H1 (cell line): ENCODE data around the gene NRP2. TPM values are rescaled to one million over a fixed set of nuclear protein-coding genes. Genes with fewer than 3 reads are reported as not detected.

Experiments used
- CTCF ChIP-seq, 3 experiments: IDR thresholded peaks; 1 replicate in 2 of 3; 2 replicates in 1 of 3; pipeline versions ENCODE4 v1.5.1 to v1.6.1; 2011; ENCODE audit warnings: low read length in 3 of 3, mild to moderate bottlenecking in 3 of 3, inconsistent platforms in 2 of 3, low read depth in 1 of 3, moderate library complexity in 1 of 3; ENCODE audit not compliant: insufficient read depth in 1 of 3; ENCODE audit errors: control extremely low read depth in 1 of 3
- JUND ChIP-seq: IDR thresholded peaks from 2 replicates; pipeline ENCODE4 v1.6.1; 2011; ENCODE audit warnings: mild to moderate bottlenecking, improper control_type of control experiment, low read length
- RAD21 ChIP-seq, 2 experiments: IDR thresholded peaks in 1 of 2; conservative IDR thresholded peaks in 1 of 2; 2 replicates each; pipeline ENCODE4 v1.6.1; 2011; ENCODE audit warnings: low read depth in 2 of 2, low read length in 2 of 2, improper control_type of control experiment in 1 of 2, inconsistent platforms in 1 of 2, mild to moderate bottlenecking in 1 of 2, moderate library complexity in 1 of 2
- RBBP5 ChIP-seq: IDR thresholded peaks from 2 replicates; pipeline ENCODE4 v1.7.1; 2012; ENCODE audit warnings: low read depth, mild to moderate bottlenecking, inconsistent platforms, low read length, moderate library complexity, borderline replicate concordance
- SIN3A ChIP-seq, 2 experiments: IDR thresholded peaks in 1 of 2; conservative IDR thresholded peaks in 1 of 2; 2 replicates each; pipeline ENCODE4 v1.6.1; 2011 to 2012; ENCODE audit warnings: low read length in 2 of 2, improper control_type of control experiment in 1 of 2, low read depth in 1 of 2, mild to moderate bottlenecking in 1 of 2
- polyA plus RNA-seq, 7 experiments: library from polyadenylated mRNA; depleted of rRNA in 3 of 7; stranded (reverse) in 5 of 7; unstranded in 2 of 7; fragments of >200 nt in 5 of 7; fragments of 200-250 nt in 2 of 7; gene quantifications; 1 replicate in 5 of 7; 2 replicates in 1 of 7; 4 replicates in 1 of 7; pipeline versions ENCODE4 v1.2.1 to v1.2.3, GENCODE V29; 2011 to 2013; ENCODE audit warnings: missing spikeins in 2 of 7, mixed read lengths in 2 of 7
- total RNA-seq: library from RNA; stranded (reverse); fragmentation: NEBNext Ultra II Directional; extraction: Animal tissue kit (Norgen Biotek cat#: 25700); gene quantifications from 2 replicates; pipeline ENCODE4 v1.2.1, GENCODE V29; 2021

NRP2 gene
- total and polyA plus RNA-seq, 2 of the 8 experiments (the other 6 are each of a cell fraction or from before 2014, with no cell fraction given), result 32.0 to 37.8 TPM

GRCh38 chr2:205800224-205800623, 117.9 kb downstream of the NRP2 start (continued):
- TF ChIP-seq CTCF (IDR thresholded peaks at IDR 0.05; ENCODE audit: control extremely low read depth in 1 of 3, insufficient read depth in 1 of 3, low read depth in 1 of 3, low read length in 3 of 3) (no peak), JUND (no peak), RBBP5 (no peak), RAD21 (IDR thresholded peaks at IDR 0.05 in 1 of 2, conservative IDR thresholded peaks at IDR 0.05 in 1 of 2; ENCODE audit: low read depth in 2 of 2, low read length in 2 of 2) (no peak), SIN3A (conservative IDR thresholded peaks at IDR 0.05 in 1 of 2, IDR thresholded peaks at IDR 0.05 in 1 of 2; ENCODE audit: low read depth in 1 of 2, low read length in 2 of 2) (no peak)
